Activated naive CD4-positive, alpha-beta T cell treated with anti-CD3 and anti-CD28 coated beads, Interleukin-2, amount 50 U/mL, for 16 hours (primary cell): ENCODE results near the gene DPP6.

Experiments
- DNase-seq: peaks from one replicate; pipeline ENCODE4 v3.0.0-alpha.2; 2020

The DPP6 gene

DNA sequence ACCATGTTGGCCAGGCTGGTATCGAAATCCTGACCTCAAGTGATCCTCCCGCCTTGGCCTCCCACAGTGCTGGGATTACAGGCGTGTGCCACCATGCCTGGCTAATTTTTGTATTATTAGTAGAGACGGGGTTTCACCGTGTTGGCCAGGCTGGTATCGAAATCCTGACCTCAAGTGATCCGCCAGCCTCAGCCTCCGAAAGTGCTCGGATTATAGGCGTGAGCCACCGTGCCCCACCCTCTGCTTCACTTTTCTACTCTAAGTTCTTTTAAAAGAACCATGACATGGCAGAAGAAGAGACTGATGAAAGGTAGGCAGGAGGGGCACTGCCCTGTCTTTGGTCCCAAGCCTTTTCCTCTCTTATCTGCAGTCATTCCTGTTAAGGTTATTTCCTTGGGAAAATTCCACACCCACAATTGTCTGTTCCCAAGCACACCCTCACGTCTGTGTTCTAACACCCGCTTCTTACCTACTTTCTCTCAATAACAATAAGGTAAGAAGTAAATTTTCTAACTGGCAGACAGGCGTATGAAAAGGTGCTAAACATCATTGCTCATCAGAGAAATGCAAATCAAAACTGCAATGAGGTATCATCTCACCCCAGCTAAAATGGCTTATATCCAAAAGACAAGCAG lies 291.7 kb downstream of the DPP6 start:
- no peak for DNase-seq

DNA sequence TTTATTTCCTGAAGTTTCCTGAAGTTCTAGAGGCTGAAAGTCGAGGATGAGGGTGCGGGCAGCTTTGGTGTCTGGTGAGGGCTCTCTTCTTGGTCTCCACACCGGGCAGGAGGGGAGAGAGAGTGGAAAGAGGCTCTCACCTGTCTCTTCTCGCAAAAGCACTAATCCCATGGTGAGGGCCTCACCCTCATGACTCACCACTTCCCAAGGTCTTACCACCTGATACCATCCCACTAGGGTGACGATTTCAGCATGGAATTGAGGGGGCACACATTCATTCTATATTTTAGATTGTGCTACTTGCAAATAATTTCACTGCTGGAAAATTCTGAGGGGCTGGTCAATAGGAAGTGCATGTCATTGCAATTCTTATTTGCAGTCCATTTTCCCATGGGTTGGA lies 292.9 kb downstream of the DPP6 start:
- DNase-seq, result no peak

DNA sequence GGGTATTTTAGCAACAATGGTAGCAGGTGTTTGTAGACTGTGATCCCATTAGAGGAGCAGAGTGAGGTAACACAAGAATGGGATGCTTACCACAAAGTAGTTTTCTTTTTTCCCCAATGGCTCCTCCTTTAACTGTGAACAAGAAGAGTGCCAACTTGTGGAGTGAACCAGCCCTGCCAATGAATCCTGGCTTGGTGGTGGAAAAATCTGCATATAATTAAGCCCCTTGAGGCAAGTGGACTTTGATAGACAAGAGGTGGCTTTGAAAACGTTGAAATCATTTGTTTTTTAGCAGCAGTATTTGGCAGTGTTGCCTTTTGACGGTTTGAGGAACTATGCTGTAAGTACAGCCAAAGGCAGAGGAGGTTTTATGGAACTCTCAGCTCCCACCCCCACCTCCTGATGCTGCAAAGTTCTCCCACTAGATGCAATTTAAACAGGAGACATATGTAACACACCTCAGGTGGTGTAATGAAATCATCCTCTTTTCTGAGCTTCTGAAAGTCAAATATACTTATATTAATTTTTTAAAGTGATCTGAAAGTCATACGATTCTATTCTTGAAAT lies 295.6 kb downstream of the DPP6 start:
- no peak for DNase-seq

DNA sequence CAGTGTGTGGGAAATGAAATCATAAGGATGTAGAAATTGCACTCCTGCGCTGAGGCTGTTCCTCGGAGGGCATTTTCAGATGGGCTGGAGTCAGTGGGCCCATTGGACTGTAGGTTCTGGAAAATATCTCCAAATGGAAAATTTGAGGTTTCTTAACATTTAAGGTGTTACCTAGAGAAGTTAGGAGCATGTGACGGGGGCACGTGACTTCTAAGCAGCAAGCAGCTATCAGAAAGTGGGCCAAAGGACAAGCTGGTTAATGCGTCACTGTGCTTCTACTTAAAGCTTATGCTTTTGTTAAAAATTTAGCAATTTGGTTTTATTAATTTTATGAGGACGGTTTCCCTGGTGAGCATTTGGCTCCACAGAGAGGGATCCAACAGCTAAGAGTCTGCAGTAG lies 298.7 kb downstream of the DPP6 start:
- DNase-seq, result no peak

DNA sequence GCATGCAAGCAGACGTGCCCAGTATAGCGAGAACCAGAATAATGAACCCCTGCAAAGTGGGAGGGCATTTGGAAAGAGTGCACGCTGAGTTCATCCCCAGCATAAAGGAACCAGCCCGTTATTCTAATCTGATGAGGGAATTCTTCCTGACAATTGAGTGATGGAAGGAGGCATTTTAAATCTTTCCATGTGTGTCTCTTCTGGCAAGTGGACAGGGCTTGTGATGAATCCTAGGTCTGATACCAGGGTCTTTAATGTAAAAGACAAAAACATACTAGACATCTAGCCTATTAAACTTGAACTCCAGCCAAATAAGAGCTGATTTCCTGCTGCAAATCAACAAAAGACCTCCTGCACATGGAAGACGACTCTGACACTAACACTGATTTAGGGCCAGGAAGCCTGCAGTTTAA lies 301.2 kb downstream of the DPP6 start:
- no peak for DNase-seq

DNA sequence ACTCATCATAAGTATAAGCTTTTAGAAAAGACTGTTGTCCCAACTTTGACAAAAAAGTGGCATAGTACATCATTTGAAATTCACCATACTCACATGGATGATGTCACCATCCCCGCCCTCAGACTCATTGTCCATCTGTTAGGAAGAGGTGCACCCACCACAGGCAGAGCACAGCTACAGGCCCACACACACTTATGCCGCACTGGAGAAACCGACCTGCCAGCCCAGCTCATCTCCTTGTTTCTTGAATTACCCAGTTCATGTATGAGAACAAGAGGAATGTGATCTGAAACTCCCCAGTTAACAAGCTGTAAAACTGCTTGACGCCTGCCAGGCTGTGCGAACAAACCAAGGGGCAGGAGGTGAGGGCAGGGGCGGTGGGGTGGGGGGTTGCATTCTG lies 312.0 kb downstream of the DPP6 start:
- DNase-seq, result no peak

DNA sequence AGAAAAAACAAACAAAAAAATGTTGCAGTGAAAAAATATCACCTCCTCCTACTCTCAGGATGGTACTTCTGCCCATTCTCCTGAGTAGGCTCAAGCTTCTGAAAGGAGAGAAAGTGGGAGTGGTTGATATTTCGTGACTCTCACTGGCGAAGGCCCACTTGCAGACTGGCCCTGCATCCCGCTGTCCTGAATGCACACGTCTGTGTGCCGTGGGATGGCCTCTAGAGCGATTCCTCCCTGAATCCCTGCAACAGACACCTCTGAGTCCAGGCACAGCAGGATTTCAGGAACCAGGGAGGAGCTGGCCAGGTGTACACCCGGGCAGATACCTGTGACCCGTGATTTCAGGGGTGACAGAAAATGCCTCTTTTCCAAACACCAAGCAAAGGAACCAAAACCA lies 319.2 kb downstream of the DPP6 start:
- DNase-seq, result no peak

DNA sequence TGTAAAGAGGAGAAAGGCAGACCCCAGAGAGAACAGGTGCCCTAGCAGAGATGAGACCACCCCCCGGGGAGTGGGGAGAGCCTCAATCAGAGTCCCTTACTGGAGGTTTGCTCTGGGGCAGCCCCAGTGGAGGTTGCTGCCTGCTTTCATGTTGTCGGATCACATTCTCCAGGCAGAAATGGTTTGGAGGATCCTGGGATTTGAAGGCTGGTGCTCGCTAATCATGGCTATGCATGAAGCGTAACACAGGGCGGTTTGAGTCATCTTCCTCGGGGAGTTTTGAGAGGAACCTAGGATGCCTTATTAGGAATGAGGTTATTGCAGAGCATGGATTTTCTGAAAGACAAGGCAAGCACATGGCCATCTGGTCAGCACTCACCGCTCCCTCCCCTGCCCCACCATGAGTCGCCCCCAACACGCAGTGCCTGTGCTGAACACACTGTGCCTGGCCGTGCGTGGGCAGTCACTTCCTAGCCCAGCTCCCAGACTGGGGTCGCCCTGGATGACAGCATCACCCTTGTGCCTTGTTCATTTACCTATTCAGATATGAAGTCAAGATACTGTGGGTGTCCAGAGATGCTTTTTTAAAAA lies 319.9 kb downstream of the DPP6 start:
- no peak for DNase-seq

DNA sequence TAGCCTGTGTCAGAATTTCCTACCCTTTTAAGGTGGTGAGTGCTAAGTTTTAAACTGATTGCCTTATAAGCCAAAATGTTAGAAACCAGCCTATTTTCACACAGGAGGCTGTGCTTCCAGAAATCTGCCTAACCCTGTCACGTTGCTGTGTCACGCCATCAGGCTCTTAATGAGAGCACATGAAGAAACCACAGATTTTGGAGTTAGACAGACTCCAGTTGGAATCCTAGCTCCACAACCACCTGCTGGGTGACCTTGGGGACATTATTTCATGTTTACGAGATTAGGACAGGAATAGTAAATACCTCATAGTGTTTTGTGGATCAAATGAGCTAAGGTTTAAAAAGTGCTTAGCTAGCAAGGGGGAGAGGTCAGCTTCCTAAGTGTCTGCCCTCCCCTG lies 321.8 kb downstream of the DPP6 start:
- DNase-seq, result no peak

DNA sequence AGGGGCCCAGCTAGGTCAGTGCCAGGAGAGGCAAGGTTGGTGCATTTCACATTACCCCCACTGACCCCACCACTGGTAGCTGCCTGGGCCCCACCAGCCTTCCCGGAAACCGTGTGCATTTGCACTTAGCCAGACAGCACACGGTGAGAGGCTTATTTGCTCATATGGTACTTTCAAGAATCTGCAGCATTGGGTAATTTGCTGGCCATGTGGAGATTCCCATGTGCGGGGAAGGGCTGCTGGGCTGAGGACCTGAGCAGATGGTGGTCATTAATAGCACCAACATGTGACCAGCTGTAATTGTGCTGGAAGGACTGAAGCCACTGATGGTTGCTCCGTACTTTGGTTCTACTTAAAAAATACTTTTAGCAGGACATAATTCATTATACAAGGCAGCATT lies 323.8 kb downstream of the DPP6 start:
- no peak for DNase-seq

DNA sequence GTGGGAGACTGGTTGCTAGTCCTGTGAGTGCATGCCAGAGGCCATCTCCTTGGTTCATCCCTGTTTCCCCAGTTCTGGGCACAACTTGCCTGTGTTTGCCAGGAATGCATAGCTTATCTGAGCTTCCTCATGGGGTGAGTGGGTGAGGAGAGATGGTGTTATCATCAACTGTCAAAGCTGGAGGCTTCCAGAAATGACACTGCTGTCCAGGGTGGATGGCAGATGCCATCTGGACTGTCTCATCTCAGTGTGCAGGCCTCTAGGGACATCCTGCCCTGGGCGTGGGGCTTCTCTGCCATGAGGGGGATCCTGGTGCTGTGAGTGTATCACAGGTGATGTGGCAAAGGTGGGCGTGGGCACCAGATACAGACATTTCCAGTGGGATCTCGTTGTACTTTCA lies 328.6 kb downstream of the DPP6 start:
- DNase-seq, result no peak

DNA sequence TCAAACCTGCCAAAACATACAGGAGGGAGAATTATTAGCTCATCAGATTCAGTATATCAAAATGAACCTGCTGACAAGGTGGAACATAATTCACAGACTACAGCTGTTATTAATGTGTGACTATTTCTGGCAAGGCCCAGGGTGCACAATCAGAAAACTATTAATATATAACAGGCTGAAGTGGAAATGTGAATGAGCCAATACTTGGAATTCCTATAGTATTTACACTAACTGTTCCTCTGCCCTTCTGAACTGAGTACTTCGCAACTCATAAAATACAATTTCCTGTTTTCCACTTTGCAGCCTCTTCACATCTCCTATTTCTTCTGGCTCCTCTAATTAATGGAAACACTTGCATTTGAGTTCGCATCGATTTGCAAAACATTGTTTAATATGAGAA lies 330.8 kb downstream of the DPP6 start:
- DNase-seq, result no peak

DNA sequence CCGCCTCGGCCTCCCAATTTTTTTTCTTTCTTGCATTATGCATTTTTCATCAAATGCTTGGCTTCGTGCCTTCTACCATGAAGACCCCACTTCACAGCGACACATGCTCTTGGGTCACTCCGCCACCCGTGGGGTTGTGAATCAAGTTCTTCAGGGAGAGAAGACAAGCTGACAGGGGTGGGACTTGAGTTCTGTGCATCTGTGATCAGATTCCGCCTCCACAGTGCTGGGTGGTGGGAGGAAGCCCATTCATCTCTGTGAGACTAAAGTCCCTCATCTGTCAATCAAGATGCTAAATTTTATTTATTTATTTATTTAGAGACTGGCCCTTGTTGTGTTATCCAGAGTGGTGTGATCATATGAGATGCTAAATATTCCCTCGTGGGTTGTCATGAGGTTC lies 333.0 kb downstream of the DPP6 start:
- no peak for DNase-seq

DNA sequence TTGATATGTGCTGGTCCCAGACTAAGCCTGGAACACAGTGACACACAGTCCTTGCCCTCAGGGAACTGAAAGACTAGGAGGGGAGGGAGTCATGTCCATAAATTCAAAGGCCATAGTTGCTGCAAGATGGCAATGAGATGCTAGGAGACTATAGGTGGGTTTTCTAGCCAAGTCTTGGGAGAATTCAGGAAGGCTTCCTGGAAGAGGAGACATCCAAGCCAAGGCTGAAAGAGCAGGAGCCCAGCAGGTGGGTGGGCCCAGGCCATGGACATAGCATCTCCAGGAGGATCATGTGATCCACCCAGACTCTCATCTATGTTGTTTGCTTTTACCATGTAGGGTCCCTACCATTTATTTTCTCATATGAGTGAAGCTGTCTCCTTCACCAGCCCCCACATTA lies 335.1 kb downstream of the DPP6 start:
- no peak for DNase-seq

DNA sequence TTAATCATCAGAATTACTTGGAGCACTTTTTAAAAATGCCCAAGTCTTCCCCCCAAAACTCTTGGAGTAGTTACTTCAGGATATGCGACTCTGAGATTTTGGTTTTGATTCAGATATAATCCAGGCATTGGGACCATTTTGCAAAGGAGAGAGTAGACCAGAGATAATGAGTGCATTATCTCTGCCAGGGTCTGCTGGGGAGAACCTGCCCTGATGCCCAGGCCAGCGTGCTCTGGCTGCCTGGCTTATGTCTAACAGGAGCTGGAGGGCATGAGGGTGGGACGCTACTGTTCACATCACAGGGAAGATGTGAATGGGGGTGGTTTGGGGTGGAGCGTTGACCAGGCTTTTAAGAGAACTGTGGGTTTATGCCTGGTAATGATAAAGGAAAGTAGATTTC lies 336.2 kb downstream of the DPP6 start:
- DNase-seq, result no peak

DNA sequence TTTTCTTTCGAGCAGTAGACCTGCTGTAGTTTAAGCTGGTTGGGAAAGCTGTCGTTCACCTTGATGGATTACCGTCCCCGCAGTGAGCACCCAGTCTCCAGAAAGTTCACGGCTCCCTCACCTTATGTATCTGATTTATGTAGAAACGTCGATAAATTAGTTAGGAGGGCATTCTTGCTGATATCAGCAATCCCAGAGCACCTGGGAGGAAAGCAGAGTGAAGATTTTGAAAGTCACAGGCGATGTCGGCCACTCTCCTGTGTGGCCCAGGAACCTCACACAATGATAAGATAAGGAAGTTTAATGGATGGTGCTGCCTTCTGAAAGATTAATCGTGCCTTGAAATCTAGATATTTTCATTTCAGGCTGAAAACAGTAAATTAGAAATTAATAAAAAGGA lies 336.8 kb downstream of the DPP6 start:
- DNase-seq, result no peak

DNA sequence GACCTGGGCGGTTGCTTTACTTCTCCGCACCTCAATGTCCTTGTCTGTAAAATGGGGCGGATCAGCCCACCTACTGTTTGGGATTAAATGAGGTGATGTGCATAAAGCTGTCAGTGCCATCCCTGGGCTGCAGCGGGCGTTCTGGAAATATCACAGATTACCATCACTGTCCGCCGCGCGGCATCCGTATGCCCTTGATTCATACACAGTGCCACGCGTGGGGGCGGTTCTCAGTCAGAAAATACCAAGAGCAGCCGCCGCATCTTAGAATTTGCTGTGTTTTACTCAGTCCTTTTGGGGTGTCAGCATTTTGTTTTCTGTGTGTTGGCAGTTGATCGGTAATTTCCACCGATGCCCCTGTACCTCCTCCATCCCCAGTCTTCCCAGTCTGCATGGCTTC lies 338.8 kb downstream of the DPP6 start:
- no peak for DNase-seq

DNA sequence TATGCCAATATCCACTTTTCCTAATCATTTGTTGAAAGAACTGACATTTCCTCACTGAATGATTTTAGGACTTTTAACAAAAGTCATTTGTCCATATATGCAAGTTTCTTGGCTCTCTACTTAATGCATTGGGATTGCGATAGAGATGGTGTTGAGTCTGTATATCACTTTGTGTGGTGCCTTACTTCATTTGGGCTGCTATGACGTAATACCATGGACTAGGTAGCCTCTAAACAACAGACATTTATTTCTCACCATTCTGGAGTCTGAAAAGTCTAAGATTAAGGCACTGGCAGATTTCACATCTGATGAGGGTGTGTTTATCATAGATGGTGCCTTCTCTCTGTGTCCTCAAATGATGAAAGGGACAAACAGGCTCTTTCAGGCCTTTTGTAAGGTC lies 342.6 kb downstream of the DPP6 start:
- DNase-seq, result no peak

DNA sequence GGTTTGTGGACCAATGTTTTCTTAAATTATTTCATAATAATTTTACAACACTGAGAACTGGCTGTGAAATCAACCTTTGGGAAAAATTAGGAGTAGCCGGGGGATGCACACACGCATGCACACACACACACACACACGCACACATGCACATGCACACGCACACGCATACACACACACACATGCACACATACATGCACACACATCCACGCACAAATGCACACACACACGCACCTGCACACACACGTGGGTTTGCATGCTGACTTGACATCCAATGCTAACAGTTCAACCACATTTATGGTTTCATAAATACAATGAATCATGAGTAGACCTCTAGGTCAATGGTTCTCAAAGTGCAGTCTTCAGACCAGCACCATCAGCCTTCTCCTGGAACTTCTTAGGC lies 354.1 kb downstream of the DPP6 start:
- no peak for DNase-seq

DNA sequence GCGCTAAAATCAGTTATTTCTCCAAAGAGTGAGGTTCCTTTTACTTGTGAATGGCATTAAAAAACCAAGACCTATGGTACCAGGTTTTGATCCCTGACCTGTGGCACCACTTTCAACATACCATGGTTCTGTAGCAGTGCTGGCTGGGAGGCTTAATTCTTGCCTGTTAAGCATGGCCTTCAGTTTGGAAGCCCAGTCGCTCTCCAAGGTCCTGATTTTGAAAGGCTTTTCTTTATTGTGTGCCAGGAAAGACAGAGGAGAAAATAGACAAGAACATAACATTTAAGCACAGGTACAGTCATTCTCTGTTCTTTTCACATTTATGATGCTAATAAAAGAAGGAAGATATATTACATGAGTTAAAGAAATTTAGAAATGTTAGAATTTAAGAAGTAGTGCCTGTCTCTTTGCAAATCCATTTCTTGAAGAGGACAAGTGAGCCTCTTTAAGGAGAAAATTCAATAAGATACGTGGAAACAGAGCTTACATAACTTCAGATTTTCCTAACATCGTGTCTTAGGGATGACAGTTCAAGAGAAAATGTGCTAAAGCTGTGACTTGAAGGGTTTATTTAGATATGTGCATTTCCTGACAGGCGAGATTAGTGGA lies 357.6 kb downstream of the DPP6 start:
- no peak for DNase-seq

DNA sequence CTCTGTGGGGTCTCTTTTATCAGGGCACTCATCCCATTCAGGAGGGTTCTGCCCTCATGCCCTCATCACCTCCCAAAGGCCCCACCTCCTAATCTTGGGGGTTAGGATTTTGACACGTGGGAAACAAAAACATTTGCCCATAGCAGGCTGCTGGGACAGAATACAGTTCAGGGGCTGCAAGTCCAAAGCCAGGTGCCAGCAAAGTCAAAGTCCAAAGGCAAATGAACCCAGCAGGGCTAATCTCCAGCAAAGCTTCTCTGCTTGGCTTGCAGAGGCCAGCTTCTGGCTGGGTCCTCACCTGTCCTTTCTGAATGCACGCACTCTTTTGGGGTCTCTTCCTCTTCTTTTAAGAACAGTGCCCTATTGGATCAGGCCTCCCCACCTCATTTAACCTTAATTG lies 359.9 kb downstream of the DPP6 start:
- no peak for DNase-seq

DNA sequence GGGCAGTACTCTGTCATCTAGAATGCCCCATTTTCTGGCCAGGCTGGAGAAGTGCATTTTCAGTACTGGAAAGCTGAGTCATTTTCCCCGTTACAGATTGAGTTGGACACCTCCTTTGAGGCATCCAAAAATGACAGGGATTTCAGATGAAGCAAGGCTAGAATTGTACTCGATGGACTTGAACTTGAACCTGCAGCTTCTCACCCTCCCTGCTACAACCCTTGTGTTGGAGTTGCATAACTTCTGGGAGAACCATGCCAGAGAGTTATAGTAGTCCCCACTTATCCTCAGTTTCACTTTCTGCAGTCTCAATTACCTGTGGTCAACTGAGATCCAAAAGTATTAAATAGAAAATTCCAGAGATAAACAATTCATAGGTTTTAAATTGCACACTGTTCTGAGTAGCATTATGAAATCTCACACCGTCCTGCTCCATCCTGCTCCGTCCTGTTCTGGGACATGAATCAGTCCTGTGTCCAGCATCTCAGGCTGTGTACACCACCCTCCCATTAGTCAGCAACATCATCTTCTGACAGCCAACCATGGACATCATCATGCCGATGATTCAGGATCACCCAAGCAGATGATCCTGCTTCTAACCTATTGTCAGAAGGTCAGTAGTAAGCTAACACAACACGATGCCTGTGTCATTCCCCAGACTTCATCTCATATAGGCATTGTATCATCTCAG lies 363.7 kb downstream of the DPP6 start:
- DNase-seq, result no peak

DNA sequence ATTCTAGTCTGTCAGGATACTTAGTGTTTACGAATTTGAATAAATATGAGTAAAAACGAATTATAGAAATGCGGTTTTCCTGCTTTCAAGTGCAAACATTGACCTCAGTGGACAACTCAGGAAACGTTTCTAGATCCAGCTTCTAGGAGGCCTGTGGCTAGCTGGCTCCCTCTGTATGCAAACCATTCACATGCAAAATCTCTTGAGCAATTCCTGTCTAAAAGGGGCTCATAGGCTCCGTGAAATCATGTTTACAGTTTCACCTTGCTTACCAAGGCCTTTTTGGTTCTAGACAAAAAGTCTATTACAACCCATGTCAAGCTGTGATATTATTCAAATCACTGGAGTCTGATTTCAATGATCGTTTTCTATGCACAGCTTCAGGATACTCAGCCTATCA lies 364.5 kb downstream of the DPP6 start:
- no peak for DNase-seq

DNA sequence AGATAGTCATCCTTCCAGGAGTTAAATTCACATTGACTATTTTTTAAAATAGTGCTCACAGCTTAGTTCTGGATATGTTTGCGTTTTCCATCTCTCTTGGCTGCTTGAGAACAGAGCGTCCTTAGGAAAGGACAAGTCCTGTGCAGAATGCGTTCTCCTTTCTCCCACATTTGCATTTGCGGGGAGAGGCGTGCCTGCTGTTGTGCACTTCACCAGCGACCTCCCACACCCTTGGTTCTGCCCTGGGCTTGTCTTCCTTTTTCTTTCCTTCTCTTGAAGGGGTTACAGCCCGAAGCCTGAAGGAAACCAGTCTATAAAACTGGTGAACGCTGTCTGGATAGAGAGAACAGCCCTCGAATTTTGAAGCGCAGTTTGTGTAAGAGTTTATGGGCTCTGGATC lies 367.1 kb downstream of the DPP6 start:
- DNase-seq, result no peak
